ENCODE data around the gene TYMS. TPM values are rescaled to one million over a fixed set of nuclear protein-coding genes. Genes with fewer than 3 reads are reported as not detected.

Gene TYMS
- total RNA-seq, 4 donors from 2014 or later, result 0.20 to 1.7 TPM; not detected in 2

- Histone ChIP-seq H3K4me3 (no peak overlapping the region), H3K9me3 (no peaks in the 10 kb centered on the region), H3K27me3 (no peaks in the 10 kb centered on the region), H3K27ac (no peak overlapping the region), H3K36me3 (peaks cover 0 to 36% of the 10 kb centered on the region in 2 donors), H3K4me1 (no peaks in the 10 kb centered on the region)
- in situ Hi-C loops (cut with MboI; ENCODE audit: low sequenced_read_pairs in 4 of 4), result no loop called here
- DNase-seq, result no peak
- no peak for ATAC-seq
- intact Hi-C loops (cut with DNase I; ENCODE audit: low total_unique reads), result no loop called here
- TF ChIP-seq POLR2A (IDR thresholded peaks at IDR 0.05), result no peak
- TF ChIP-seq, protein P1, sequence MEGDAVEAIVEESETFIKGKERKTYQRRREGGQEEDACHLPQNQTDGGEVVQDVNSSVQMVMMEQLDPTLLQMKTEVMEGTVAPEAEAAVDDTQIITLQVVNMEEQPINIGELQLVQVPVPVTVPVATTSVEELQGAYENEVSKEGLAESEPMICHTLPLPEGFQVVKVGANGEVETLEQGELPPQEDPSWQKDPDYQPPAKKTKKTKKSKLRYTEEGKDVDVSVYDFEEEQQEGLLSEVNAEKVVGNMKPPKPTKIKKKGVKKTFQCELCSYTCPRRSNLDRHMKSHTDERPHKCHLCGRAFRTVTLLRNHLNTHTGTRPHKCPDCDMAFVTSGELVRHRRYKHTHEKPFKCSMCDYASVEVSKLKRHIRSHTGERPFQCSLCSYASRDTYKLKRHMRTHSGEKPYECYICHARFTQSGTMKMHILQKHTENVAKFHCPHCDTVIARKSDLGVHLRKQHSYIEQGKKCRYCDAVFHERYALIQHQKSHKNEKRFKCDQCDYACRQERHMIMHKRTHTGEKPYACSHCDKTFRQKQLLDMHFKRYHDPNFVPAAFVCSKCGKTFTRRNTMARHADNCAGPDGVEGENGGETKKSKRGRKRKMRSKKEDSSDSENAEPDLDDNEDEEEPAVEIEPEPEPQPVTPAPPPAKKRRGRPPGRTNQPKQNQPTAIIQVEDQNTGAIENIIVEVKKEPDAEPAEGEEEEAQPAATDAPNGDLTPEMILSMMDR (IDR thresholded peaks at IDR 0.05 in 4 of 5, conservative IDR thresholded peaks at IDR 0.05 in 1 of 5), result no peak
Measured at GRCh38 chr18:673769-674168, 16.3 kb downstream of the TYMS start.

GRCh38 chr18:675307-675706, 17.9 kb downstream of the TYMS start:
- Histone ChIP-seq H3K27ac (no peak overlapping the region), H3K4me3 (no peak overlapping the region), H3K9me3 (no peaks in the 10 kb centered on the region), H3K27me3 (no peaks in the 10 kb centered on the region), H3K4me1 (no peaks in the 10 kb centered on the region), H3K36me3 (peaks cover 0 to 36% of the 10 kb centered on the region in 2 donors)
- TF ChIP-seq POLR2A (IDR thresholded peaks at IDR 0.05), result no peak
- TF ChIP-seq, protein P1 (IDR thresholded peaks at IDR 0.05 in 4 of 5, conservative IDR thresholded peaks at IDR 0.05 in 1 of 5), result no peak
- DNase-seq, result no peak
- intact Hi-C loops (cut with DNase I; ENCODE audit: low total_unique reads), result no loop called here
- in situ Hi-C loops (cut with MboI; ENCODE audit: low sequenced_read_pairs in 4 of 4), result no loop called here
- no peak for ATAC-seq

DNA sequence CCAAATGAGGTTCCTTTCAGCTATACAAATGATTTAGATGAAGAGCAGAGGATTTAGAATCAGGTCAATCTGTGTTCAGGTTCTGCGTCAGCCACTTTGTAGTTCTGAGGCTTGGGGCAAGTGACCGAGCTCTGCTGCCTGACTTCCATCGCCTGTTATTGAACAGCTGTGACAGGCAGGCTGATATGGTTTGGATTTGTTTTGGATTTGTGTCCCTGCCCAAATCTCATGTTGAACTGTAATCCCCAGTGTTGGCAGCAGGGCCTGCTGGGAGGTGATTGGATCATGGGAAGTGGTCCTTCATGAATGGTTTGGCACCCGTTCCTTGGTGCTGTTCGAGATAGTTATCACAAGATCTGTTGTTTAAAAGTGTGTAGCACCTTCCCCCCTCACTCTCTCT, 18.6 kb downstream of the TYMS start:
- Histone ChIP-seq H3K27me3 (no peaks in the 10 kb centered on the region), H3K27ac (no peak overlapping the region), H3K9me3 (no peaks in the 10 kb centered on the region), H3K4me1 (no peaks in the 10 kb centered on the region), H3K36me3 (peaks cover 0 to 37% of the 10 kb centered on the region in 2 donors), H3K4me3 (no peak overlapping the region)
- ATAC-seq (no peak), DNase-seq (no peak)
- intact Hi-C loops (cut with DNase I; ENCODE audit: low total_unique reads), result no loop called here
- in situ Hi-C loops (cut with MboI; ENCODE audit: low sequenced_read_pairs in 4 of 4), result no loop called here
- TF ChIP-seq, protein P1 (IDR thresholded peaks at IDR 0.05 in 4 of 5, conservative IDR thresholded peaks at IDR 0.05 in 1 of 5), result no peak
- no peak for TF ChIP-seq POLR2A (IDR thresholded peaks at IDR 0.05)

DNA sequence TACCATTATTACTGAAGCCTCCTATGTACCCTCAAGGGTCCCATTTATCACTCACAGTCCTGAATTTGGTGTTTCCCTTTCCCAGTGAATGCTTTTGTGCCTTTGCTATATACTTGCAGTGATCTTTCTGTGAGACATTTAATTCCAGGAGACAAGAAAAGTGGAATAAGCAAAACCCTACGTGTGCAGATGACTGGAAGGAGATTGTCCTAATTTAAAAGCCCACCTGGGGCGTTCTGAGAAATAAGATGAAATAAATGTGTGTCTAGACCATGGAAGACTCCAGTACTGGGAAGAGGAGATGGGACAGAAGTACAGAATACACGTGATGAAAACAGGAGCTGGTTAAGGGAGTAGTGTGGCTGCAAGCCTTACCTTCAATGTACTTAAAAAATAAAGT, 19.3 kb downstream of the TYMS start:
- TF ChIP-seq, protein P1 (IDR thresholded peaks at IDR 0.05 in 4 of 5, conservative IDR thresholded peaks at IDR 0.05 in 1 of 5), result no peak
- no peak for TF ChIP-seq POLR2A (IDR thresholded peaks at IDR 0.05)
- Histone ChIP-seq H3K27me3 (no peaks in the 10 kb centered on the region), H3K9me3 (no peaks in the 10 kb centered on the region), H3K4me3 (no peak overlapping the region), H3K4me1 (no peaks in the 10 kb centered on the region), H3K36me3 (peaks cover 0 to 42% of the 10 kb centered on the region in 2 donors), H3K27ac (no peak overlapping the region)
- intact Hi-C loops (cut with DNase I; ENCODE audit: low total_unique reads), result no loop called here
- no peak for ATAC-seq
- no peak for DNase-seq
- in situ Hi-C loops (cut with MboI; ENCODE audit: low sequenced_read_pairs in 4 of 4), result no loop called here

- in situ Hi-C loops (cut with MboI; ENCODE audit: low sequenced_read_pairs in 4 of 4), result no loop called here
- H3K27ac ChIP-seq, result no peak overlapping the region
- intact Hi-C loops (cut with DNase I; ENCODE audit: low total_unique reads), result no loop called here
- peaks cover 0 to 42% of the 10 kb centered on the region in 2 donors for H3K36me3 ChIP-seq
- ATAC-seq, result no peak
- TF ChIP-seq, protein P1 (IDR thresholded peaks at IDR 0.05 in 4 of 5, conservative IDR thresholded peaks at IDR 0.05 in 1 of 5), result no peak
- TF ChIP-seq POLR2A (IDR thresholded peaks at IDR 0.05), result no peak
- DNase-seq, result no peak
- no peaks in the 10 kb centered on the region for H3K4me1 ChIP-seq
- no peaks in the 10 kb centered on the region for H3K27me3 ChIP-seq
- H3K9me3 ChIP-seq, result no peaks in the 10 kb centered on the region
- H3K4me3 ChIP-seq, result no peak overlapping the region
Measured at GRCh38 chr18:677145-677544, 19.7 kb downstream of the TYMS start.
